GM12878 (cell line): Measurements from ENCODE around the gene DOCK2. TPM values are rescaled to one million over a fixed set of nuclear protein-coding genes. Genes with fewer than 3 reads are reported as not detected.

Source experiments
- ATAC-seq: fragments of 200-7000 bp; cut with Tn5 transposase; 3 replicates; pipeline ENCODE4 v1.9.1; 2020; ENCODE audit warnings: mild to moderate bottlenecking, moderate library complexity
- BruUV-seq: library from RNA; stranded (reverse); fragments of 400-500 nt; replicated peaks from 2 replicates; lab custom pipeline; 2021; lab: Mats Ljungman, UMichigan
- CTCF ChIA-PET: fragments of 300-600 bp; sonication (Branson Sonifier 250); formaldehyde crosslinking; extraction: SDS; loops from one replicate; lab custom pipeline; 2021; ENCODE audit warnings: inconsistent platforms; lab: Yijun Ruan, JAX
- POLR2A ChIA-PET: fragments of 350-600 bp; formaldehyde crosslinking; extraction: SDS; loops from one replicate; lab custom pipeline; 2021; ENCODE audit warnings: inconsistent platforms; lab: Charles Lee
- RAD21 ChIA-PET: fragments of 300-600 bp; sonication (Branson Sonifier 250); formaldehyde crosslinking; loops from one replicate; lab custom pipeline; 2023; ENCODE audit warnings: antibody characterized with exemption; ENCODE audit not compliant: unreplicated experiment; lab: Charles Lee
- SMC1A ChIA-PET: fragments of 300-600 bp; sonication (Branson Sonifier 250); formaldehyde crosslinking; loops from one replicate; lab custom pipeline; 2023; ENCODE audit not compliant: unreplicated experiment, uncharacterized antibody; lab: Charles Lee
- DNase-seq: peaks from one replicate; pipeline ENCODE4 v3.0.0-alpha.2; 2011; ENCODE audit warnings: low read depth, low spot score
- FAIRE-seq: peaks from 3 replicates; lab custom pipeline; 2011; peaks lifted over from hg19 to GRCh38; lab: Jason Lieb, UNC
- H2AFZ ChIP-seq: 2 replicates; pipeline ENCODE4 v1.6.0; 2011; ENCODE audit warnings: low read depth, low read length, control low read depth; ENCODE audit not compliant: control insufficient read depth
- H3K27ac ChIP-seq: 2 replicates; pipeline ENCODE4 v1.5.1; 2011; ENCODE audit warnings: control low read depth; ENCODE audit not compliant: control insufficient read depth, insufficient read depth
- H3K27me3 ChIP-seq, 2 experiments: replicated peaks in 1 of 2; 2 replicates each; pipeline versions ENCODE4 v1.6.0 to v1.6.1; 2011; ENCODE audit warnings: low read length in 1 of 2; ENCODE audit not compliant: control insufficient read depth in 2 of 2, insufficient read depth in 2 of 2
- H3K36me3 ChIP-seq, 2 experiments: 2 replicates each; pipeline ENCODE4 v1.5.1; 2011; ENCODE audit warnings: low read length in 1 of 2; ENCODE audit not compliant: control insufficient read depth in 2 of 2, insufficient read depth in 2 of 2
- H3K4me1 ChIP-seq: 2 replicates; pipeline ENCODE4 v1.6.1; 2011; ENCODE audit warnings: mild to moderate bottlenecking, low read length, moderate library complexity, mixed read lengths; ENCODE audit not compliant: control insufficient read depth, insufficient read depth
- H3K4me2 ChIP-seq: 2 replicates; pipeline ENCODE4 v1.6.0; 2011; ENCODE audit warnings: control low read depth; ENCODE audit not compliant: control insufficient read depth, insufficient read depth
- H3K4me3 ChIP-seq: fragments of 200-600 bp; sonication (generic); 2 replicates; pipeline ENCODE4 v1.5.1; 2016
- H3K79me2 ChIP-seq: 2 replicates; pipeline ENCODE4 v1.6.0; 2011; ENCODE audit warnings: low read length; ENCODE audit not compliant: control insufficient read depth, insufficient read depth
- H3K9ac ChIP-seq: 2 replicates; pipeline ENCODE4 v1.8.0; 2011; ENCODE audit warnings: low read length, control low read depth, mixed read lengths; ENCODE audit not compliant: control insufficient read depth, insufficient read depth
- H3K9me3 ChIP-seq: replicated peaks from 3 replicates; pipeline ENCODE4 v1.5.1; 2011; ENCODE audit warnings: mild to moderate bottlenecking, low read length; ENCODE audit not compliant: control insufficient read depth, insufficient read depth
- H4K20me1 ChIP-seq: 2 replicates; pipeline ENCODE4 v1.6.0; 2011; ENCODE audit not compliant: control insufficient read depth, insufficient read depth
- ETV6 ChIP-seq, 2 experiments: fragments of 450-650 bp in 1 of 2; IDR thresholded peaks in 1 of 2; conservative IDR thresholded peaks in 1 of 2; 2 replicates each; pipeline ENCODE4 v1.6.1; 2014; ENCODE audit warnings: antibody characterized with exemption in 1 of 2, borderline replicate concordance in 1 of 2, low read depth in 1 of 2, mild to moderate bottlenecking in 1 of 2, moderate library complexity in 1 of 2
- WGBS: methylation state at CpG from one replicate; pipeline ENCODE4 v1.1.6; 2016; ENCODE audit warnings: low lambda C conversion rate; ENCODE audit not compliant: insufficient replicate concordance, insufficient coverage; ENCODE audit errors: missing lambda C conversion rate; 5-methylcytosine and 5-hydroxymethylcytosine counted together
- in situ Hi-C: fragments of 300-500 bp; cut with MboI; formaldehyde crosslinking; loops from 9 replicates; pipeline ENCODE4 v1.14.3; 2018; ENCODE audit warnings: mixed read lengths
- intact Hi-C: fragments of 100-400 bp; cut with micrococcal nuclease; formaldehyde crosslinking; loops from one replicate; pipeline ENCODE4 v1.14.2; 2022; ENCODE audit not compliant: unreplicated experiment
- polyA plus RNA-seq, 11 experiments: library from polyadenylated mRNA; depleted of rRNA in 4 of 11; unstranded in 6 of 11; stranded (reverse) in 5 of 11; fragments of >200 nt; fragmentation: Nextera tagmentation in 4 of 11; fragmentation: Illumina TruSeq in 1 of 11; extraction: Ambion mirVana in 4 of 11; extraction: Trizol in 1 of 11; gene quantifications; 1 replicate in 1 of 11; 2 replicates in 10 of 11; pipeline versions ENCODE4 v1.2.1 to v1.2.3, GENCODE V29; 2011 to 2016; ENCODE audit warnings: inconsistent platforms in 2 of 11, missing spikeins in 2 of 11, low read depth in 1 of 11
- total RNA-seq, 4 experiments: library from RNA; depleted of rRNA in 3 of 4; stranded (reverse); fragments of >200 nt in 3 of 4; fragmentation: Illumina TruSeq in 1 of 4; extraction: Trizol in 1 of 4; gene quantifications; 2 replicates each; pipeline versions ENCODE4 v1.2.1 to v1.2.3, GENCODE V29; 2013 to 2021
- TF ChIP-seq, protein P1 (sequence below): fragments of 450-650 bp; formaldehyde crosslinking; IDR thresholded peaks from 2 replicates; pipeline ENCODE4 v1.4.0; 2022; ENCODE audit warnings: mild to moderate bottlenecking, moderate library complexity

The DOCK2 gene
- total and polyA plus RNA-seq, 10 of the 15 experiments (the other 5 are each of a cell fraction or from before 2014, with no cell fraction given) = 34.2 to 192 (median 118) TPM

DNA sequence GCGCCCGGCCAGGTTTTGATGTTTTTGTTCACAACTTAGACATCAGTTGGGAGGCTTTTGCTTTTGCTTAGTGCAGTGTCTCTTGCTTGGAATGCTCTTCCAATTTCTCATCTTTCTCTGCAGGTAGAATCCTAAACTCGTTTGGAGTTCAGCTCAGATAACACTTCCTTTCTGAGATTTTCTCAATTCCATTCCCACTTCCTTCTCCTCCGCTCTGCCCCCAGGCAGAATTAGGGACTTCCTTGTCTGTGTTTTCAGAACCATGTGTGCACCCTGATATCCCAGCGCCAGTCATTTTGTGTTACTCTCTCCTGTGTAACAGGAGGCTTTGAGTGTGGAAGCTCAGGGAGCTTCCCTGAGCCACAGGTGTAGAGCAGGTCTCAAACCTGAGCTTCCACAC lies 172.2 kb downstream of the DOCK2 start:
- H3K36me3 ChIP-seq = peaks cover 16 to 40% of the 10 kb centered on the region in 2 experiments
- TF ChIP-seq, protein P1, sequence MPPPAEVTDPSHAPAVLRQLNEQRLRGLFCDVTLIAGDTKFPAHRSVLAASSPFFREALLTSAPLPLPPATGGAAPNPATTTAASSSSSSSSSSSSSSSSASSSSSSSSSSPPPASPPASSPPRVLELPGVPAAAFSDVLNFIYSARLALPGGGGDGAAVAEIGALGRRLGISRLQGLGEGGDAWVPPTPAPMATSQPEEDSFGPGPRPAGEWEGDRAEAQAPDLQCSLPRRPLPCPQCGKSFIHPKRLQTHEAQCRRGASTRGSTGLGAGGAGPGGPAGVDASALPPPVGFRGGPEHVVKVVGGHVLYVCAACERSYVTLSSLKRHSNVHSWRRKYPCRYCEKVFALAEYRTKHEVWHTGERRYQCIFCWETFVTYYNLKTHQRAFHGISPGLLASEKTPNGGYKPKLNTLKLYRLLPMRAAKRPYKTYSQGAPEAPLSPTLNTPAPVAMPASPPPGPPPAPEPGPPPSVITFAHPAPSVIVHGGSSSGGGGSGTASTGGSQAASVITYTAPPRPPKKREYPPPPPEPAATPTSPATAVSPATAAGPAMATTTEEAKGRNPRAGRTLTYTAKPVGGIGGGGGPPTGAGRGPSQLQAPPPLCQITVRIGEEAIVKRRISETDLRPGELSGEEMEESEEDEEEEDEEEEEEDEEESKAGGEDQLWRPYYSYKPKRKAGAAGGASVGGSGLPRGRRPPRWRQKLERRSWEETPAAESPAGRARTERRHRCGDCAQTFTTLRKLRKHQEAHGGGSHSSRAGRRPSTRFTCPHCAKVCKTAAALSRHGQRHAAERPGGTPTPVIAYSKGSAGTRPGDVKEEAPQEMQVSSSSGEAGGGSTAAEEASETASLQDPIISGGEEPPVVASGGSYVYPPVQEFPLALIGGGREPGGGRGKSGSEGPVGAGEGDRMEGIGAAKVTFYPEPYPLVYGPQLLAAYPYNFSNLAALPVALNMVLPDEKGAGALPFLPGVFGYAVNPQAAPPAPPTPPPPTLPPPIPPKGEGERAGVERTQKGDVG = no peak
- no peak for TF ChIP-seq ETV6 (conservative IDR thresholded peaks at IDR 0.05 in 1 of 2, IDR thresholded peaks at IDR 0.05 in 1 of 2; ENCODE audit: borderline replicate concordance in 1 of 2, low read depth in 1 of 2)
- 59% methylated on average over 5 of the region's 5 CpGs for WGBS
- H3K27ac ChIP-seq = peak overlapping the region; percentile 18; the same call in 1 of the 2 replicates
- H3K9me3 ChIP-seq = no peaks in the 10 kb centered on the region
- SMC1A ChIA-PET = interaction anchor here (0.7 to 16.6 kb wide), 12 partner anchors 8 to 103 kb away, joined by 3 to 368 read pairs (median 4); no protein-coding TSS in a partner anchor
- no peak overlapping the region for H3K4me2 ChIP-seq
- no peak overlapping the region for H3K4me3 ChIP-seq
- peaks cover 32% of the 10 kb centered on the region for H3K4me1 ChIP-seq
- CTCF ChIA-PET = interaction anchor here (0.6 to 1.2 kb wide), 5 partner anchors 18 to 169 kb away, joined by 3 to 4 read pairs (median 3); no protein-coding TSS in a partner anchor
- BruUV-seq = no TSS peak
- intact Hi-C loops = loop anchor here (5.0 kb wide), 1 partner anchor 42 kb away; no protein-coding TSS in a partner anchor
- FAIRE-seq (no peak), ATAC-seq (no peak), DNase-seq (no peak)
- POLR2A ChIA-PET = interaction anchor here (0.6 to 1.2 kb wide), 3 partner anchors 10 to 477 kb away, joined by 3 to 4 read pairs (median 3); no protein-coding TSS in a partner anchor
- no peaks in the 10 kb centered on the region for H3K27me3 ChIP-seq
- no peak overlapping the region for H3K9ac ChIP-seq
- H4K20me1 ChIP-seq = no peaks in the 10 kb centered on the region
- RAD21 ChIA-PET = interaction anchor here (1.0 to 2.2 kb wide), 7 partner anchors 27 to 139 kb away, joined by 3 to 8 read pairs (median 3); no protein-coding TSS in a partner anchor
- in situ Hi-C loops = no loop called here
- peaks cover 11% of the 10 kb centered on the region for H3K79me2 ChIP-seq
- H2AFZ ChIP-seq = no peak overlapping the region
